ENCODE measurements around the gene POLG.

DNA sequence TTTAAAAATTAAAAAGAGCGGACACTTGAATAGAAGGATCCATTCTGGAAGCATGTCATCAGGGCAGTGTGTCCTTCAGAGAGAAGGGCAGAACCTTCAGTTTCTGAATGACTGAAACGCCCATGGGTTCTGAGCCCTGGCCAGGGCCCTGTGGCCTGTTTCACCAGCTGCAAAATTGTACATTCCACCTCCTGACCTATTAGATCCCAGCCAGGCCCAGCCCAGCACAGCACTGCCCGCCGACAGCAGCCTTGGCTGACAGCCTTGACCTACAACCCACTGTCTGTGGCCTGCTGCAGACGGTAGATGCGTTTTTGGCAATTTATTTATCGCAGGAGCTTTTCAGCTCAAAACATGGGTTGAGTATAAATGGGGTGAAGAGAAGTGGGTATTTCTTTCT lies 5.9 kb upstream of the POLG start:
- TF ChIP-seq, protein P1, sequence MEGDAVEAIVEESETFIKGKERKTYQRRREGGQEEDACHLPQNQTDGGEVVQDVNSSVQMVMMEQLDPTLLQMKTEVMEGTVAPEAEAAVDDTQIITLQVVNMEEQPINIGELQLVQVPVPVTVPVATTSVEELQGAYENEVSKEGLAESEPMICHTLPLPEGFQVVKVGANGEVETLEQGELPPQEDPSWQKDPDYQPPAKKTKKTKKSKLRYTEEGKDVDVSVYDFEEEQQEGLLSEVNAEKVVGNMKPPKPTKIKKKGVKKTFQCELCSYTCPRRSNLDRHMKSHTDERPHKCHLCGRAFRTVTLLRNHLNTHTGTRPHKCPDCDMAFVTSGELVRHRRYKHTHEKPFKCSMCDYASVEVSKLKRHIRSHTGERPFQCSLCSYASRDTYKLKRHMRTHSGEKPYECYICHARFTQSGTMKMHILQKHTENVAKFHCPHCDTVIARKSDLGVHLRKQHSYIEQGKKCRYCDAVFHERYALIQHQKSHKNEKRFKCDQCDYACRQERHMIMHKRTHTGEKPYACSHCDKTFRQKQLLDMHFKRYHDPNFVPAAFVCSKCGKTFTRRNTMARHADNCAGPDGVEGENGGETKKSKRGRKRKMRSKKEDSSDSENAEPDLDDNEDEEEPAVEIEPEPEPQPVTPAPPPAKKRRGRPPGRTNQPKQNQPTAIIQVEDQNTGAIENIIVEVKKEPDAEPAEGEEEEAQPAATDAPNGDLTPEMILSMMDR (IDR thresholded peaks at IDR 0.05) = no peak
- TF ChIP-seq CHD2 (IDR thresholded peaks at IDR 0.05; ENCODE audit: low read length, partially characterized antibody) = no peak
- TF ChIP-seq YY1 (IDR thresholded peaks at IDR 0.05; ENCODE audit: low read depth) = no peak
- TF ChIP-seq EP300 (IDR thresholded peaks at IDR 0.05; ENCODE audit: borderline replicate concordance in 1 of 2, low read depth in 1 of 2, low read length in 1 of 2) = no peak
- no peak for TF ChIP-seq RAD21 (IDR thresholded peaks at IDR 0.05; ENCODE audit: low read length)
- no peak for TF ChIP-seq POLR2AphosphoS5 (IDR thresholded peaks at IDR 0.05; ENCODE audit: low read depth, low read length)
- TF ChIP-seq FOXJ3 (CRISPR knock-in tag; IDR thresholded peaks at IDR 0.05) = no peak
- TF ChIP-seq, protein P2, sequence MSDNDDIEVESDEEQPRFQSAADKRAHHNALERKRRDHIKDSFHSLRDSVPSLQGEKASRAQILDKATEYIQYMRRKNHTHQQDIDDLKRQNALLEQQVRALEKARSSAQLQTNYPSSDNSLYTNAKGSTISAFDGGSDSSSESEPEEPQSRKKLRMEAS (IDR thresholded peaks at IDR 0.05; ENCODE audit: low read depth) = no peak
- no peak for TF ChIP-seq TAF1 (IDR thresholded peaks at IDR 0.05; ENCODE audit: borderline replicate concordance, low read depth, low read length)
- TF ChIP-seq, protein P3, sequence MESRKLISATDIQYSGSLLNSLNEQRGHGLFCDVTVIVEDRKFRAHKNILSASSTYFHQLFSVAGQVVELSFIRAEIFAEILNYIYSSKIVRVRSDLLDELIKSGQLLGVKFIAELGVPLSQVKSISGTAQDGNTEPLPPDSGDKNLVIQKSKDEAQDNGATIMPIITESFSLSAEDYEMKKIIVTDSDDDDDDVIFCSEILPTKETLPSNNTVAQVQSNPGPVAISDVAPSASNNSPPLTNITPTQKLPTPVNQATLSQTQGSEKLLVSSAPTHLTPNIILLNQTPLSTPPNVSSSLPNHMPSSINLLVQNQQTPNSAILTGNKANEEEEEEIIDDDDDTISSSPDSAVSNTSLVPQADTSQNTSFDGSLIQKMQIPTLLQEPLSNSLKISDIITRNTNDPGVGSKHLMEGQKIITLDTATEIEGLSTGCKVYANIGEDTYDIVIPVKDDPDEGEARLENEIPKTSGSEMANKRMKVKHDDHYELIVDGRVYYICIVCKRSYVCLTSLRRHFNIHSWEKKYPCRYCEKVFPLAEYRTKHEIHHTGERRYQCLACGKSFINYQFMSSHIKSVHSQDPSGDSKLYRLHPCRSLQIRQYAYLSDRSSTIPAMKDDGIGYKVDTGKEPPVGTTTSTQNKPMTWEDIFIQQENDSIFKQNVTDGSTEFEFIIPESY (IDR thresholded peaks at IDR 0.05; ENCODE audit: borderline replicate concordance, low read depth) = no peak
- no peak for TF ChIP-seq FOXM1 (IDR thresholded peaks at IDR 0.05; ENCODE audit: low read depth)
- TF ChIP-seq, protein P4, sequence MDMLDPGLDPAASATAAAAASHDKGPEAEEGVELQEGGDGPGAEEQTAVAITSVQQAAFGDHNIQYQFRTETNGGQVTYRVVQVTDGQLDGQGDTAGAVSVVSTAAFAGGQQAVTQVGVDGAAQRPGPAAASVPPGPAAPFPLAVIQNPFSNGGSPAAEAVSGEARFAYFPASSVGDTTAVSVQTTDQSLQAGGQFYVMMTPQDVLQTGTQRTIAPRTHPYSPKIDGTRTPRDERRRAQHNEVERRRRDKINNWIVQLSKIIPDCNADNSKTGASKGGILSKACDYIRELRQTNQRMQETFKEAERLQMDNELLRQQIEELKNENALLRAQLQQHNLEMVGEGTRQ (IDR thresholded peaks at IDR 0.05; ENCODE audit: borderline replicate concordance, low read depth, low read length) = no peak
- no peak for TF ChIP-seq FOSL2 (IDR thresholded peaks at IDR 0.05; ENCODE audit: borderline replicate concordance, low read depth)

Data from SK-N-SH (cell line).